Endothelial cell of umbilical vein (primary cell): ENCODE measurements around the gene TSEN2. TPM values are rescaled to one million over a fixed set of nuclear protein-coding genes. Genes with fewer than 3 reads are reported as not detected.

Experiments used
- BruUV-seq: library from RNA; stranded (reverse); fragments of 400-500 nt; replicated peaks from 2 replicates; lab custom pipeline; 2021; lab: Mats Ljungman, UMichigan
- CTCF ChIA-PET: fragments of 300-600, 350-600 bp; sonication (Branson Sonifier 250); formaldehyde crosslinking; loops from one replicate; lab custom pipeline; 2021; ENCODE audit warnings: antibody characterized with exemption, inconsistent platforms; lab: Charles Lee
- POLR2A ChIA-PET: fragments of 300-600, 350-600 bp; sonication (Branson Sonifier 250); formaldehyde crosslinking; loops from one replicate; lab custom pipeline; 2021; ENCODE audit warnings: antibody characterized with exemption, inconsistent platforms; lab: Charles Lee
- DNase-seq: peaks from one replicate; pipeline ENCODE4 v3.0.0-alpha.2; 2011; ENCODE audit warnings: low read depth, low spot score
- FAIRE-seq: peaks from 2 replicates; lab custom pipeline; 2011; peaks lifted over from hg19 to GRCh38; lab: Jason Lieb, UNC
- H2AFZ ChIP-seq: 2 replicates; pipeline ENCODE4 v1.6.0; 2012; ENCODE audit warnings: low read depth, low read length, control low read depth, inconsistent platforms
- H3K27ac ChIP-seq: 2 replicates; pipeline ENCODE4 v1.5.1; 2011; ENCODE audit warnings: low read depth, mild to moderate bottlenecking, control low read depth, low read length, moderate library complexity; ENCODE audit not compliant: insufficient read depth
- H3K27me3 ChIP-seq, 2 experiments: 2 replicates each; pipeline versions ENCODE4 v1.6.0 to v1.6.1; 2011; ENCODE audit warnings: low read length in 2 of 2, mixed read lengths in 1 of 2; ENCODE audit not compliant: control insufficient read depth in 2 of 2, insufficient read depth in 2 of 2
- H3K36me3 ChIP-seq, 2 experiments: 2 replicates in 1 of 2; 3 replicates in 1 of 2; pipeline ENCODE4 v1.5.1; 2011; ENCODE audit warnings: low read length in 2 of 2, mild to moderate bottlenecking in 1 of 2, moderate library complexity in 1 of 2; ENCODE audit not compliant: control insufficient read depth in 2 of 2, insufficient read depth in 2 of 2; ENCODE audit errors: extremely low read depth in 1 of 2
- H3K4me1 ChIP-seq: 3 replicates; pipeline ENCODE4 v1.5.1; 2011; ENCODE audit warnings: mild to moderate bottlenecking, low read length; ENCODE audit not compliant: control insufficient read depth, insufficient read depth; ENCODE audit errors: extremely low read depth
- H3K4me2 ChIP-seq: 2 replicates; pipeline ENCODE4 v1.6.1; 2011; ENCODE audit warnings: low read length, control low read depth, mixed read lengths; ENCODE audit not compliant: insufficient read depth
- H3K4me3 ChIP-seq, 3 experiments: fragments of 200-600 bp in 1 of 3; sonication (generic), shearing (Covaris generic) in 1 of 3; replicated peaks in 1 of 3; 2 replicates each; pipeline ENCODE4 v1.5.1; 2011 to 2016; ENCODE audit warnings: control low read depth in 3 of 3, low read length in 3 of 3, mild to moderate bottlenecking in 2 of 3, inconsistent platforms in 1 of 3, low read depth in 1 of 3, moderate library complexity in 1 of 3; ENCODE audit not compliant: insufficient read depth in 1 of 3
- H3K79me2 ChIP-seq: 2 replicates; pipeline ENCODE4 v1.6.0; 2012; ENCODE audit warnings: low read length, inconsistent platforms; ENCODE audit not compliant: control insufficient read depth, insufficient read depth
- H3K9ac ChIP-seq: replicated peaks from 2 replicates; pipeline ENCODE3; 2011; ENCODE audit warnings: low read length, control low read depth; ENCODE audit not compliant: insufficient read depth; ENCODE audit errors: extremely low read depth
- H3K9me1 ChIP-seq: replicated peaks from 3 replicates; pipeline ENCODE4 v1.6.0; 2011; ENCODE audit warnings: mild to moderate bottlenecking, low read length; ENCODE audit not compliant: control insufficient read depth, insufficient read depth; ENCODE audit errors: extremely low read depth
- H3K9me3 ChIP-seq: replicated peaks from 2 replicates; pipeline ENCODE4 v1.5.1; 2012; ENCODE audit warnings: low read length, inconsistent platforms; ENCODE audit not compliant: control insufficient read depth, insufficient read depth
- H4K20me1 ChIP-seq: replicated peaks from 2 replicates; pipeline ENCODE3; 2011; ENCODE audit warnings: mild to moderate bottlenecking, low read length; ENCODE audit not compliant: control insufficient read depth, insufficient read depth; ENCODE audit errors: extremely low read depth
- EZH2 ChIP-seq: IDR thresholded peaks from 2 replicates; pipeline ENCODE4 v1.6.1; 2012; ENCODE audit warnings: borderline replicate concordance, low read depth, mild to moderate bottlenecking, moderate library complexity, low read length, inconsistent platforms; ENCODE audit not compliant: severe bottlenecking
- FOS ChIP-seq: IDR thresholded peaks from 2 replicates; pipeline ENCODE4 v1.6.1; 2011; ENCODE audit warnings: mild to moderate bottlenecking, low read length, moderate library complexity, borderline replicate concordance; ENCODE audit not compliant: insufficient read depth
- GATA2 ChIP-seq: IDR thresholded peaks from 2 replicates; pipeline ENCODE4 v1.7.0; 2011; ENCODE audit warnings: low read depth, mild to moderate bottlenecking, moderate library complexity, mixed read lengths, low read length; ENCODE audit not compliant: insufficient read length, insufficient read depth
- JUN ChIP-seq: IDR thresholded peaks from 2 replicates; pipeline ENCODE4 v1.6.1; 2011; ENCODE audit warnings: borderline replicate concordance, low read depth; ENCODE audit not compliant: insufficient read length, insufficient read depth
- MYC ChIP-seq: IDR thresholded peaks from one replicate; pipeline ENCODE4 v1.6.1; 2011; ENCODE audit warnings: mild to moderate bottlenecking, low read depth, low read length
- POLR2A ChIP-seq: IDR thresholded peaks from 2 replicates; pipeline ENCODE4 v1.6.1; 2012; ENCODE audit warnings: low read depth, mild to moderate bottlenecking, control low read depth, low read length
- POLR2AphosphoS5 ChIP-seq: IDR thresholded peaks from 2 replicates; pipeline ENCODE4 v1.6.1; 2012; ENCODE audit warnings: low read depth, mild to moderate bottlenecking, control low read depth, low read length, moderate library complexity; ENCODE audit not compliant: insufficient read depth
- dilution Hi-C: fragments of 300-500 bp; cut with MboI; formaldehyde crosslinking; loops from one replicate; pipeline ENCODE4 v1.15.0; 2019; ENCODE audit warnings: low sequenced_read_pairs; ENCODE audit not compliant: extremely low pct_ligation_motif_present
- intact Hi-C: fragments of 100-400 bp; cut with micrococcal nuclease; formaldehyde crosslinking; loops from one replicate; pipeline ENCODE4 v1.10.0; 2022
- polyA plus RNA-seq, 4 experiments: library from polyadenylated mRNA; depleted of rRNA in 3 of 4; stranded (reverse) in 3 of 4; unstranded in 1 of 4; fragments of >200 nt; gene quantifications; 2 replicates each; pipeline versions ENCODE4 v1.2.1 to v1.2.3, GENCODE V29; 2011 to 2012; ENCODE audit warnings: missing spikeins in 1 of 4
- total RNA-seq: library from RNA; stranded (reverse); gene quantifications from 2 replicates; pipeline ENCODE4 v1.2.3, GENCODE V29; 2021
- TF ChIP-seq, protein P1 (sequence below), 2 donors: IDR thresholded peaks; 1 replicate in 1 of 2; 2 replicates in 1 of 2; pipeline ENCODE4 v1.5.1; 2011; ENCODE audit warnings: low read length in 2 of 2, mild to moderate bottlenecking in 2 of 2, moderate library complexity in 2 of 2, control low read depth in 1 of 2, inconsistent platforms in 1 of 2, low read depth in 1 of 2; ENCODE audit not compliant: insufficient read depth in 1 of 2; ENCODE audit errors: extremely low read depth in 1 of 2
- TF ChIP-seq, protein P2 (sequence below): IDR thresholded peaks from 2 replicates; pipeline ENCODE4 v1.6.1; 2011; ENCODE audit not compliant: insufficient read depth, insufficient read length

Gene TSEN2
- total and polyA plus RNA-seq, 2 donors (not counting 3 experiments of a cell fraction or from before 2014, with no cell fraction given) = 8.3 to 12.1 TPM

DNA sequence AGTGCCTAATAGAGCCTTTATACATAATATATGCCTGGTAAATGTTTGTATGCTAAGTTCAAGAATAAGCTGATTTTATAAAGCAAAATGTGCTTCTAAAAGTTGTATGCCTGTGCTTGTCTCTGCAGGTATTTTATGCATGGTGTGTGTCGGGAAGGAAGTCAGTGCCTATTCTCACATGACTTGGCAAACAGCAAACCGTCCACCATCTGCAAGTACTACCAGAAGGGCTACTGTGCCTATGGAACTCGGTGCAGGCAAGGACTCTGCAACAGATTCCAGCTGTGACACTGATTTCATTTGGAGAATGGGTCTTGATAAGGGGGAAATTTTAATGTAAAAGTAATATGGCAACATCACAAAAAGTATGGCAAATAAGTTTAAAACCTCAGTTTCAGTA lies 84.5 kb downstream of the TSEN2 start:
- no peak for TF ChIP-seq JUN
- TF ChIP-seq EZH2 = no peak
- TF ChIP-seq GATA2 = no peak
- TF ChIP-seq FOS = no peak
- TF ChIP-seq, protein P1, sequence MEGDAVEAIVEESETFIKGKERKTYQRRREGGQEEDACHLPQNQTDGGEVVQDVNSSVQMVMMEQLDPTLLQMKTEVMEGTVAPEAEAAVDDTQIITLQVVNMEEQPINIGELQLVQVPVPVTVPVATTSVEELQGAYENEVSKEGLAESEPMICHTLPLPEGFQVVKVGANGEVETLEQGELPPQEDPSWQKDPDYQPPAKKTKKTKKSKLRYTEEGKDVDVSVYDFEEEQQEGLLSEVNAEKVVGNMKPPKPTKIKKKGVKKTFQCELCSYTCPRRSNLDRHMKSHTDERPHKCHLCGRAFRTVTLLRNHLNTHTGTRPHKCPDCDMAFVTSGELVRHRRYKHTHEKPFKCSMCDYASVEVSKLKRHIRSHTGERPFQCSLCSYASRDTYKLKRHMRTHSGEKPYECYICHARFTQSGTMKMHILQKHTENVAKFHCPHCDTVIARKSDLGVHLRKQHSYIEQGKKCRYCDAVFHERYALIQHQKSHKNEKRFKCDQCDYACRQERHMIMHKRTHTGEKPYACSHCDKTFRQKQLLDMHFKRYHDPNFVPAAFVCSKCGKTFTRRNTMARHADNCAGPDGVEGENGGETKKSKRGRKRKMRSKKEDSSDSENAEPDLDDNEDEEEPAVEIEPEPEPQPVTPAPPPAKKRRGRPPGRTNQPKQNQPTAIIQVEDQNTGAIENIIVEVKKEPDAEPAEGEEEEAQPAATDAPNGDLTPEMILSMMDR (IDR thresholded peaks at IDR 0.05; ENCODE audit: extremely low read depth in 1 of 2, insufficient read depth in 1 of 2, low read depth in 1 of 2, low read length in 2 of 2) = no peak
- TF ChIP-seq, protein P2, sequence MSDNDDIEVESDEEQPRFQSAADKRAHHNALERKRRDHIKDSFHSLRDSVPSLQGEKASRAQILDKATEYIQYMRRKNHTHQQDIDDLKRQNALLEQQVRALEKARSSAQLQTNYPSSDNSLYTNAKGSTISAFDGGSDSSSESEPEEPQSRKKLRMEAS = no peak
- TF ChIP-seq POLR2AphosphoS5 = no peak
- no peak for TF ChIP-seq POLR2A
- no peak for TF ChIP-seq MYC
- H3K4me3 ChIP-seq = no peak overlapping the region
- H3K4me2 ChIP-seq = no peak overlapping the region
- H3K36me3 ChIP-seq = peaks cover 21 to 23% of the 10 kb centered on the region in 2 experiments
- ChIA-PET CTCF (interaction anchor here (0.9 kb wide), 2 partner anchors 10 to 21 kb away, joined by 3 to 5 read pairs; no protein-coding TSS in a partner anchor), POLR2A (no interaction called here)
- no peak overlapping the region for H3K9ac ChIP-seq
- dilution Hi-C loops (no loop called here), intact Hi-C loops (no loop called here)
- no peaks in the 10 kb centered on the region for H3K4me1 ChIP-seq
- no TSS peak for BruUV-seq
- peaks cover 3% of the 10 kb centered on the region for H4K20me1 ChIP-seq
- no peaks in the 10 kb centered on the region for H3K27me3 ChIP-seq
- no peak for FAIRE-seq
- H2AFZ ChIP-seq = no peak overlapping the region
- H3K27ac ChIP-seq = no peak overlapping the region
- H3K9me1 ChIP-seq = no peaks in the 10 kb centered on the region
- DNase-seq = no peak
- no peaks in the 10 kb centered on the region for H3K9me3 ChIP-seq
- peaks cover 48% of the 10 kb centered on the region for H3K79me2 ChIP-seq
